OCI-LY1 (cell line): ENCODE results near the gene BDKRB1.

Source experiments
- H2AFZ ChIP-seq: fragments of 200-600 bp; sonication (generic), shearing (Covaris generic); 2 replicates; pipeline ENCODE4 v1.6.0; 2014; ENCODE audit warnings: antibody characterized with exemption, mild to moderate bottlenecking, low read length
- H3F3A ChIP-seq: fragments of 200-600 bp; sonication (generic), shearing (Covaris generic); 2 replicates; pipeline ENCODE4 v1.6.0; 2014; ENCODE audit warnings: mild to moderate bottlenecking, antibody characterized with exemption, low read length, moderate library complexity; ENCODE audit not compliant: insufficient read depth
- H3K27ac ChIP-seq: fragments of 200-600 bp; sonication (generic); 2 replicates; pipeline ENCODE4 v1.5.1; 2014; ENCODE audit warnings: low read length, mixed run types, mild to moderate bottlenecking, low read depth; ENCODE audit not compliant: poor library complexity, severe bottlenecking
- H3K27me3 ChIP-seq: fragments of 200-600 bp; sonication (generic); 2 replicates; pipeline ENCODE4 v1.6.0; 2014; ENCODE audit warnings: antibody characterized with exemption, mild to moderate bottlenecking, low read length, moderate library complexity; ENCODE audit not compliant: insufficient read depth
- H3K36me3 ChIP-seq: fragments of 200-600 bp; sonication (generic); 2 replicates; pipeline ENCODE4 v1.6.1; 2014; ENCODE audit warnings: mild to moderate bottlenecking, antibody characterized with exemption, low read length, moderate library complexity, mixed read lengths; ENCODE audit not compliant: insufficient read depth
- H3K4me1 ChIP-seq: fragments of 200-600 bp; sonication (generic); 2 replicates; pipeline ENCODE4 v1.5.1; 2014; ENCODE audit warnings: mild to moderate bottlenecking, low read length, moderate library complexity; ENCODE audit not compliant: insufficient read depth, severe bottlenecking
- H3K4me2 ChIP-seq: fragments of 200-600 bp; sonication (generic), shearing (Covaris generic); 2 replicates; pipeline ENCODE4 v1.6.1; 2014; ENCODE audit warnings: low read length
- H3K4me3 ChIP-seq: fragments of 200-600 bp; sonication (generic); 2 replicates; pipeline ENCODE4 v1.5.1; 2014; ENCODE audit warnings: low read length, low read depth, mild to moderate bottlenecking, mixed read lengths; ENCODE audit not compliant: poor library complexity, severe bottlenecking
- H3K79me2 ChIP-seq: fragments of 200-600 bp; shearing (Covaris generic); 2 replicates; pipeline ENCODE4 v1.6.1; 2016; ENCODE audit warnings: mixed run types, low read length, mixed read lengths; ENCODE audit not compliant: insufficient read depth
- H3K9ac ChIP-seq: fragments of 200-600 bp; sonication (generic), shearing (Covaris generic); 2 replicates; pipeline ENCODE4 v1.6.1; 2014; ENCODE audit warnings: mild to moderate bottlenecking, low read length, mixed read lengths
- H3K9me2 ChIP-seq: fragments of 200-600 bp; sonication (generic), shearing (Covaris generic); 2 replicates; pipeline ENCODE4 v1.6.1; 2014; ENCODE audit warnings: low read depth, mild to moderate bottlenecking, low read length, mixed read lengths
- H3K9me3 ChIP-seq: fragments of 200-600 bp; shearing (Covaris generic); 2 replicates; pipeline ENCODE4 v1.6.1; 2014; ENCODE audit warnings: low read length, mixed read lengths
- H4K20me1 ChIP-seq: fragments of 200-600 bp; sonication (generic), shearing (Covaris generic); 2 replicates; pipeline ENCODE4 v1.6.0; 2016; ENCODE audit warnings: mild to moderate bottlenecking, low read length; ENCODE audit not compliant: insufficient read depth
- CTCF ChIP-seq: fragments of 200-600 bp; sonication (generic), shearing (Covaris generic); IDR thresholded peaks from 2 replicates; pipeline ENCODE4 v1.5.1; 2017; ENCODE audit warnings: mild to moderate bottlenecking, antibody characterized with exemption, low read length, moderate library complexity, mixed read lengths
- EZH2 ChIP-seq: fragments of 200-600 bp; sonication (generic), shearing (Covaris generic); IDR thresholded peaks from 2 replicates; pipeline ENCODE4 v1.8.0; 2017; ENCODE audit warnings: borderline replicate concordance, mixed run types, mild to moderate bottlenecking, antibody characterized with exemption, low read length, moderate library complexity, mixed read lengths

Gene BDKRB1

GRCh38 chr14:96269359-96269710 lies 13.3 kb downstream of the BDKRB1 start:
- no peaks in the 10 kb centered on the region for H3K79me2 ChIP-seq
- H3K9me2 ChIP-seq: no peaks in the 10 kb centered on the region
- no peaks in the 10 kb centered on the region for H3K4me1 ChIP-seq
- no peak overlapping the region for H3K27ac ChIP-seq
- no peaks in the 10 kb centered on the region for H3K9me3 ChIP-seq
- TF ChIP-seq CTCF (no peak), EZH2 (no peak)
- peaks cover 3% of the 10 kb centered on the region; the same call in 1 of the 2 replicates for H3K27me3 ChIP-seq
- H3K4me3 ChIP-seq: no peak overlapping the region
- no peaks in the 10 kb centered on the region for H4K20me1 ChIP-seq
- H3K9ac ChIP-seq: no peak overlapping the region
- H3K4me2 ChIP-seq: no peak overlapping the region
- H2AFZ ChIP-seq: no peak overlapping the region
- H3F3A ChIP-seq: no peaks in the 10 kb centered on the region
- H3K36me3 ChIP-seq: no peaks in the 10 kb centered on the region

DNA sequence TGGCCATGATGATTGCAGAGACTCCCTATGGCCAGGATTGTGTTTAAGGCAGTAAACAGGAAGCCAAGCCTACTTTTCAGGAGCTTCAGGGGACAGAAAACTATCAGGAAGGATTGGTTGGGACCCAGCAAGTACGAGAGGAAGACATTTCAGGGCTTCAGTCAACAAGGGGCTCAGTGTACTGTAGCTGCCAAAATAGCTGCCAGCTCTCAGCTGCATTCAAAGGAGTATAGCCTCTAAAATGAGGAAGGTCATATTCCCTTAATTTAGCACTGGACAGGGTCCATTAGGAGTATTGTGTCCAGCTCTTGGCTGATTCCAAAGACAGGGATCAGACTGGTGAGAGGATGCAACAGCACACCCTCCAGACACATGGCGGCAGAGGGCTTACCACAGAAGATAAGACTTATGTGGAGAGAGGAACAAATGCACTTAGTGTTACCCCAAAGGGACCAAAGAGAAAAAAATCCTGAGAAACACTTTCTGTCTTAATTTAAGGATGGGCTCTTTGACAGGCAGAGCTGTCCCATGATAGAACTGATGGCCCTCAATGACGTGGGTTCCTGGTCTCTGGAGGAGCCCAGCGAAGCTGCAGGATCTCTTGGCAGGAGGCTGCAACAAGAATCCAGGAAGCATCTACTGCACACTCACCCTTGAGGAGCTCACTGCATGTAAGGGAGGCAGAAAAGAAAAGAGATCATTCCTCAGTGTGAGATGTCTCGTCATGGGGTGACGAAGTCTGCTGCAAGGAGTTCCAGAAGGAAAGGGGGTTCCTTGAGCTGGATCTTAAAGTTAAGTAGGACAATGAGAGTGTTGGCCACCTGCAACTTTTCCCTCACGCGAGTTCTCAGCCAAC lies 14.8 kb downstream of the BDKRB1 start:
- Histone ChIP-seq H3K9ac (no peak overlapping the region), H3K27me3 (peaks cover 3% of the 10 kb centered on the region; the same call in 1 of the 2 replicates), H3F3A (no peaks in the 10 kb centered on the region), H2AFZ (no peak overlapping the region), H3K4me1 (no peaks in the 10 kb centered on the region), H4K20me1 (no peaks in the 10 kb centered on the region), H3K9me2 (no peaks in the 10 kb centered on the region), H3K36me3 (no peaks in the 10 kb centered on the region), H3K4me2 (no peak overlapping the region), H3K27ac (no peak overlapping the region), H3K9me3 (no peaks in the 10 kb centered on the region), H3K4me3 (no peak overlapping the region), H3K79me2 (no peaks in the 10 kb centered on the region)
- TF ChIP-seq EZH2 (no peak), CTCF (no peak)

GRCh38 chr14:96271421-96271762 lies 15.4 kb downstream of the BDKRB1 start:
- Histone ChIP-seq H3K9ac (no peak overlapping the region), H3K79me2 (no peaks in the 10 kb centered on the region), H2AFZ (no peak overlapping the region), H3K4me2 (no peak overlapping the region), H3K4me3 (no peak overlapping the region), H3K27me3 (no peaks in the 10 kb centered on the region; the same call in 1 of the 2 replicates), H3K36me3 (no peaks in the 10 kb centered on the region), H3K27ac (no peak overlapping the region), H4K20me1 (no peaks in the 10 kb centered on the region), H3K9me3 (no peaks in the 10 kb centered on the region), H3K4me1 (no peaks in the 10 kb centered on the region), H3F3A (no peaks in the 10 kb centered on the region), H3K9me2 (no peaks in the 10 kb centered on the region)
- TF ChIP-seq EZH2: no peak
